Upper lobe of left lung (tissue), 4 donors: ENCODE data around the gene SULT1C2.

Source experiments
- EP300 ChIP-seq, 4 donors: sonication (generic); formaldehyde crosslinking; IDR thresholded peaks; one replicate each; pipeline ENCODE4 v1.5.1; 2017; ENCODE audit warnings: antibody characterized with exemption in 4 of 4, control low read depth in 2 of 4
- TF ChIP-seq, protein P1 (sequence below), 6 experiments: fragments of 450-650 bp in 4 of 6; fragments of 200-600 bp in 2 of 6; sonication (generic) in 2 of 6; IDR thresholded peaks; one replicate each; pipeline ENCODE4 v1.5.1; 2016 to 2019; ENCODE audit warnings: antibody characterized with exemption in 6 of 6

DNA sequence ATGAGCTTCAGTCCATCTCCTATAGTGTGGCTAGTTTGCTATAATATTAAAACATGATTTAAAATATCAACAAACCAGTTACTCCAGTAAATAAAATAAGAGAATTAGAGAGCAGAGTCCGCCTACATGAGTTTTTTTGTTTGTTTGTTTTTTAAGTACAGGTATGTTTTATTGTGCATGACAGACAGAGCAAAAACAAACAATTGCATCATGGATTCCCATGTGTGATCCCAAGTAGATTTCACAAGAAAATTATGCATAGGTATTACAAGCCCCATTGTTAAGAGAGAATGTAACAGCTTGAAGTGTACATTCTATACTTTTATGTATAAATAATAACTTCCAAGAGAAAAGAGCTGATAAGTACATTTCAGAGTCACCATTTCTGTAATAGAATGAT, 27.9 kb upstream of the SULT1C2 start:
- TF ChIP-seq, protein P1, sequence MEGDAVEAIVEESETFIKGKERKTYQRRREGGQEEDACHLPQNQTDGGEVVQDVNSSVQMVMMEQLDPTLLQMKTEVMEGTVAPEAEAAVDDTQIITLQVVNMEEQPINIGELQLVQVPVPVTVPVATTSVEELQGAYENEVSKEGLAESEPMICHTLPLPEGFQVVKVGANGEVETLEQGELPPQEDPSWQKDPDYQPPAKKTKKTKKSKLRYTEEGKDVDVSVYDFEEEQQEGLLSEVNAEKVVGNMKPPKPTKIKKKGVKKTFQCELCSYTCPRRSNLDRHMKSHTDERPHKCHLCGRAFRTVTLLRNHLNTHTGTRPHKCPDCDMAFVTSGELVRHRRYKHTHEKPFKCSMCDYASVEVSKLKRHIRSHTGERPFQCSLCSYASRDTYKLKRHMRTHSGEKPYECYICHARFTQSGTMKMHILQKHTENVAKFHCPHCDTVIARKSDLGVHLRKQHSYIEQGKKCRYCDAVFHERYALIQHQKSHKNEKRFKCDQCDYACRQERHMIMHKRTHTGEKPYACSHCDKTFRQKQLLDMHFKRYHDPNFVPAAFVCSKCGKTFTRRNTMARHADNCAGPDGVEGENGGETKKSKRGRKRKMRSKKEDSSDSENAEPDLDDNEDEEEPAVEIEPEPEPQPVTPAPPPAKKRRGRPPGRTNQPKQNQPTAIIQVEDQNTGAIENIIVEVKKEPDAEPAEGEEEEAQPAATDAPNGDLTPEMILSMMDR (IDR thresholded peaks at IDR 0.05), result no peak
- TF ChIP-seq EP300 (IDR thresholded peaks at IDR 0.05), result no peak
